HEK293T (cell line): Measurements from ENCODE around the gene CSTPP1.

Experiments
- CTCF ChIA-PET: fragments of 350-600 bp; formaldehyde crosslinking; extraction: SDS; loops from one replicate; lab custom pipeline; 2021; ENCODE audit warnings: antibody characterized with exemption, inconsistent platforms; lab: Yijun Ruan, JAX
- POLR2A ChIA-PET: fragments of 350-600 bp; formaldehyde crosslinking; extraction: SDS; loops from one replicate; lab custom pipeline; 2020; ENCODE audit warnings: antibody characterized with exemption, inconsistent platforms; lab: Yijun Ruan, JAX
- DNase-seq: peaks from one replicate; pipeline ENCODE4 v3.0.0; 2012; ENCODE audit warnings: mixed read lengths; ENCODE audit errors: extremely low spot score
- ARNT ChIP-seq: fragments of 450-650 bp; IDR thresholded peaks from 2 replicates; pipeline ENCODE4 v1.6.1; 2017; ENCODE audit warnings: mild to moderate bottlenecking
- BHLHE40 ChIP-seq: fragments of 450-650 bp; IDR thresholded peaks from 2 replicates; pipeline ENCODE4 v1.6.1; 2016; ENCODE audit warnings: mild to moderate bottlenecking, moderate library complexity, borderline replicate concordance
- CTBP1 ChIP-seq: fragments of 450-650 bp; IDR thresholded peaks from 2 replicates; pipeline ENCODE4 v1.6.1; 2016; ENCODE audit warnings: borderline replicate concordance
- ELF4 ChIP-seq: fragments of 450-650 bp; IDR thresholded peaks from 2 replicates; pipeline ENCODE4 v1.6.1; 2017; ENCODE audit warnings: antibody characterized with exemption
- FOXA1 ChIP-seq: fragments of 450-650 bp; IDR thresholded peaks from 2 replicates; pipeline ENCODE4 v1.6.1; 2016; ENCODE audit warnings: mild to moderate bottlenecking
- FOXK2 ChIP-seq: fragments of 450-650 bp; IDR thresholded peaks from 2 replicates; pipeline ENCODE4 v1.6.1; 2016; ENCODE audit warnings: mild to moderate bottlenecking
- FOXM1 ChIP-seq: fragments of 450-650 bp; IDR thresholded peaks from 2 replicates; pipeline ENCODE4 v1.6.1; 2017; ENCODE audit warnings: mild to moderate bottlenecking, borderline replicate concordance
- HDGF ChIP-seq: fragments of 450-650 bp; IDR thresholded peaks from 2 replicates; pipeline ENCODE4 v1.6.1; 2017; ENCODE audit warnings: antibody characterized with exemption, borderline replicate concordance
- L3MBTL2 ChIP-seq: fragments of 450-650 bp; conservative IDR thresholded peaks from 2 replicates; pipeline ENCODE4 v1.6.1; 2016; ENCODE audit warnings: mild to moderate bottlenecking
- LEF1 ChIP-seq: fragments of 450-650 bp; IDR thresholded peaks from 2 replicates; pipeline ENCODE4 v1.6.1; 2017; ENCODE audit warnings: mild to moderate bottlenecking, borderline replicate concordance
- NFRKB ChIP-seq: fragments of 450-650 bp; IDR thresholded peaks from 2 replicates; pipeline ENCODE4 v1.6.1; 2016; ENCODE audit warnings: mild to moderate bottlenecking, moderate library complexity
- SP1 ChIP-seq: fragments of 450-650 bp; IDR thresholded peaks from 2 replicates; pipeline ENCODE4 v1.6.1; 2017
- SUZ12 ChIP-seq: fragments of 450-650 bp; IDR thresholded peaks from 2 replicates; pipeline ENCODE4 v1.6.1; 2016; ENCODE audit warnings: mild to moderate bottlenecking
- TARDBP ChIP-seq: fragments of 450-650 bp; IDR thresholded peaks from 2 replicates; pipeline ENCODE4 v1.6.1; 2016
- ZNF384 ChIP-seq: fragments of 450-650 bp; IDR thresholded peaks from 2 replicates; pipeline ENCODE4 v1.6.1; 2016
- TF ChIP-seq, protein P1 (sequence below): fragments of 450-650 bp; IDR thresholded peaks from 2 replicates; pipeline ENCODE4 v1.6.1; 2016

CSTPP1 gene

GRCh38 chr11:46999217-46999616 is 62.7 kb downstream of the CSTPP1 start:
- DNase-seq = no peak
- TF ChIP-seq L3MBTL2 (no peak), TARDBP (no peak), ELF4 (no peak), FOXM1 (no peak), SP1 (no peak), ARNT (no peak), CTBP1 (no peak), FOXA1 (no peak)
- CTCF ChIA-PET = no interaction called here
- POLR2A ChIA-PET = no interaction called here

DNA sequence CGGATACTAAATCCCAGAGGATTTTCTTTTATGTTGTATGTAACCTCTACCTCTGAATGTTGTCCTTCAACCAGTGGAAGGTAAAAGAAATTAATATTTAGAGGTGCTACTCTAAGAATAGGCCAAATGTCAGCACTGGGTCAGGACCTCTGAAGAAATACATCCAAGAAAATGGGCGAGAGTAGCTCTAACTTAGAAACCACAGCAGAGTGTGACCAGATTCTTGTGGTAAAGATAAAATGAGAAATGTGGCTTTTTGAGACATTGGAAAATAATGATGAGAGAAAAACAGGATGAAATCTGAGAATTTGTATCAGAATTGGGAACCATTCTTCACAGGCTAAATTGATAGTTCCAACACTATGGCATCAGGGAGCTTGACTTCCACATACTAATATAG is 63.5 kb downstream of the CSTPP1 start:
- DNase-seq = no peak
- ChIA-PET POLR2A (interaction anchor here (1.2 kb wide), 1 partner anchor 63 kb away, joined by 3 read pairs; no protein-coding TSS in a partner anchor), CTCF (no interaction called here)
- TF ChIP-seq LEF1 (no peak), NFRKB (no peak), CTBP1 (no peak), BHLHE40 (no peak), TARDBP (no peak), FOXA1 (no peak), HDGF (no peak), ELF4 (no peak), L3MBTL2 (no peak)
- TF ChIP-seq, protein P1, sequence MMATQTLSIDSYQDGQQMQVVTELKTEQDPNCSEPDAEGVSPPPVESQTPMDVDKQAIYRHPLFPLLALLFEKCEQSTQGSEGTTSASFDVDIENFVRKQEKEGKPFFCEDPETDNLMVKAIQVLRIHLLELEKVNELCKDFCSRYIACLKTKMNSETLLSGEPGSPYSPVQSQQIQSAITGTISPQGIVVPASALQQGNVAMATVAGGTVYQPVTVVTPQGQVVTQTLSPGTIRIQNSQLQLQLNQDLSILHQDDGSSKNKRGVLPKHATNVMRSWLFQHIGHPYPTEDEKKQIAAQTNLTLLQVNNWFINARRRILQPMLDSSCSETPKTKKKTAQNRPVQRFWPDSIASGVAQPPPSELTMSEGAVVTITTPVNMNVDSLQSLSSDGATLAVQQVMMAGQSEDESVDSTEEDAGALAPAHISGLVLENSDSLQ = no peak

- no peak for DNase-seq
- CTCF ChIA-PET = no interaction called here
- TF ChIP-seq ARNT (no peak), LEF1 (no peak), TARDBP (no peak), SP1 (no peak), FOXK2 (no peak), ZNF384 (no peak), FOXM1 (no peak), L3MBTL2 (no peak), NFRKB (no peak), ELF4 (no peak), BHLHE40 (no peak)
- TF ChIP-seq, protein P1 = no peak
- POLR2A ChIA-PET = no interaction called here
These were observed 65.2 kb downstream of the CSTPP1 start for GRCh38 chr11:47001781-47002181.

GRCh38 chr11:47002390-47002789 is 65.8 kb downstream of the CSTPP1 start:
- POLR2A ChIA-PET = no interaction called here
- CTCF ChIA-PET = interaction anchor here (0.5 kb wide), 1 partner anchor 26 kb away, joined by 4 read pairs; no protein-coding TSS in a partner anchor

DNA sequence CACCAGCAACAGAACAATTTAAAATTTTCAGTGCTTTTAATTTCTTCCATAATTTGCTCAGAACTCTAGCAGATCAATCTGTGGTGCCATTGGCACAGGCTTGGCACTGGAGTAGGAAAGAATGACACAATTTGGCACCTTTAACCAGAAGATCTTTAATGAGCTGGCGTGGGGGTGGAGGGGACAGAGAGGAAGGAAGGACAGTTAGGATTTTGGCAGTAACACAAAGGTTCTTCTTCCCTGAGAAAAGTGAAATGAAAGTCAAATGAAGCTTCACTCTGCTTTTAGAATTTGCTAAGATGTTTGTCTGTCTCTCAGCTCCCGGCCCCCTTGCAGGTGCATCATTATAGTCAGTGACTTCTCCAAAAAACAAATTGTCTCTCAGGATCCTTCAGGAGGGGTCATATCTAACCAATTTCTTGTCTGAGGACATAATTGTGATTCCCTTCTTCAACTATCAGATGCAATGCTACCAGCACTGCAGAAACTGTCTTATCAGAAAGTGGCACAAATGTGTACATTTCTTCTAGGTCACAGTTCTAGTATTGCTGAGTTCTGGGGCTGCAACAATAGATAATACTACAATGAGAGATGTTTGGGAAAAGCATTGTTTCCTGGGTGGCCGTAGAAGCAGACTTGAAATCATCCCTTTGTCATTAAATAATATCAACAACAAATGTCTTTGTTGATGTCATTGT is 66.8 kb downstream of the CSTPP1 start:
- no peak for TF ChIP-seq NFRKB
- no peak for TF ChIP-seq SUZ12
- no peak for TF ChIP-seq FOXK2
- TF ChIP-seq FOXA1 = no peak
- no peak for TF ChIP-seq ARNT
- TF ChIP-seq TARDBP = no peak
- TF ChIP-seq FOXM1 = no peak
- TF ChIP-seq ZNF384 = no peak
- CTCF ChIA-PET = interaction anchor here (0.5 kb wide), 1 partner anchor 25 kb away, joined by 4 read pairs; no protein-coding TSS in a partner anchor
- POLR2A ChIA-PET = no interaction called here
- DNase-seq = no peak

More at GRCh38 chr11:47002390-47002789, 65.8 kb downstream of the CSTPP1 start:
- DNase-seq = no peak
- TF ChIP-seq LEF1 (no peak), FOXA1 (no peak), L3MBTL2 (no peak), SP1 (no peak), NFRKB (no peak), SUZ12 (no peak), ARNT (no peak), CTBP1 (no peak)
- TF ChIP-seq, protein P1 = no peak

DNA sequence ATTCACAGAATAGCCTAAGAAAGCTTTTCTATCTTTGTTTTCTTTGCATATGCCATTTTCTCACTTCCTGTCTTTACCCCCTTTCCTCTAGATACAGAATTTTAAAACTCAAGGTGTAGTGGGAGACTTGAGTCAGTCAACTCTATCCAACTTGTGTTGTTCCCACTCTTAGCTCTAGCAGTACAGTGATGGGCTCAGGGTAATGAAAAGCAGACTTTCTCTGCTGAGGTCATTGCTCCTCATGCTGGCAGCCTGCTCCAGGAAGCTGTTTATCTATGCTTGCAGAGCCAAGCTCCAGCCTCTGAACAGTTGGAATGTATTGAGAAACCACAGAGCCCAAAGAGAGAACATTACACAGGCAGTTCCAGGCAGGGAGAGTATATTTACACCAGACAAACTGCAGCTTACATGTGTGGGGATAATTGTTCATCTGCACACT is 68.1 kb downstream of the CSTPP1 start:
- TF ChIP-seq CTBP1 (no peak), HDGF (no peak), ELF4 (no peak), FOXM1 (no peak), TARDBP (no peak), FOXA1 (no peak), NFRKB (no peak), L3MBTL2 (no peak), BHLHE40 (no peak)
- no peak for DNase-seq
- ChIA-PET POLR2A (no interaction called here), CTCF (no interaction called here)
